GM18867 (cell line): ENCODE measurements around the gene SEMA4D.
"Not testable (repeated sequence)": the region's sequence is repeated elsewhere in the genome, so short reads cannot be mapped to it uniquely, and the experiment has no call there.

Experiments used
- ATAC-seq: cut with Tn5 transposase; IDR thresholded peaks from one replicate; pipeline ENCODE4 v1.9.1; 2021; ENCODE audit warnings: mild to moderate bottlenecking, moderate library complexity; ENCODE audit not compliant: unreplicated experiment

Gene SEMA4D

GRCh38 chr9:89359751-89360261 is 138.1 kb downstream of the SEMA4D start:
- ATAC-seq = no peak

- ATAC-seq = no peak
Measured at GRCh38 chr9:89358985-89359384, 138.9 kb downstream of the SEMA4D start.

GRCh38 chr9:89358376-89358916 is 139.5 kb downstream of the SEMA4D start:
- no peak for ATAC-seq

- no peak for ATAC-seq
Measured at GRCh38 chr9:89357331-89358197, 140.3 kb downstream of the SEMA4D start.

- no peak for ATAC-seq
Measured at GRCh38 chr9:89356782-89357181, 141.1 kb downstream of the SEMA4D start.

- ATAC-seq = no peak
Measured at GRCh38 chr9:89354471-89354870, 143.4 kb downstream of the SEMA4D start.

- no peak for ATAC-seq
Measured at GRCh38 chr9:89353989-89354388, 143.9 kb downstream of the SEMA4D start.

- ATAC-seq = no peak
Measured at GRCh38 chr9:89352874-89353649, 144.9 kb downstream of the SEMA4D start.

GRCh38 chr9:89352451-89352850 is 145.5 kb downstream of the SEMA4D start:
- ATAC-seq = no peak

- ATAC-seq = no peak
Measured at GRCh38 chr9:89351584-89352300, 146.2 kb downstream of the SEMA4D start.

GRCh38 chr9:89350988-89351557 is 146.8 kb downstream of the SEMA4D start:
- no peak for ATAC-seq

GRCh38 chr9:89349607-89350006 is 148.3 kb downstream of the SEMA4D start:
- ATAC-seq = no peak

GRCh38 chr9:89347651-89348050 is 150.3 kb downstream of the SEMA4D start:
- no peak for ATAC-seq

GRCh38 chr9:89346696-89347095 is 151.2 kb downstream of the SEMA4D start:
- no peak for ATAC-seq

- ATAC-seq = no peak
Measured at GRCh38 chr9:89345476-89345875, 152.4 kb downstream of the SEMA4D start.

GRCh38 chr9:89343812-89344211 is 154.1 kb downstream of the SEMA4D start:
- not testable (repeated sequence) for ATAC-seq

GRCh38 chr9:89342948-89343347 is 155.0 kb downstream of the SEMA4D start:
- no peak for ATAC-seq

- ATAC-seq = no peak
Measured at GRCh38 chr9:89342213-89342612, 155.7 kb downstream of the SEMA4D start.

- no peak for ATAC-seq
Measured at GRCh38 chr9:89340332-89340731, 157.6 kb downstream of the SEMA4D start.

- ATAC-seq = no peak
Measured at GRCh38 chr9:89339807-89340206, 158.1 kb downstream of the SEMA4D start.

GRCh38 chr9:89330513-89330912 is 167.4 kb downstream of the SEMA4D start:
- ATAC-seq = no peak
